Kidney (tissue), 14 donors: ENCODE data around the gene MAPKBP1. TPM values are rescaled to one million over a fixed set of nuclear protein-coding genes. Genes with fewer than 3 reads are reported as not detected.

Source experiments
- DNase-seq, 5 donors: peaks; one replicate each; pipeline ENCODE4 v3.0.0-alpha.2; 2013 to 2020
- FAIRE-seq: peaks from 2 replicates; lab custom pipeline; 2012; peaks lifted over from hg19 to GRCh38; lab: Jason Lieb, UNC
- H3K27ac ChIP-seq, 2 donors: one replicate each; pipeline ENCODE4 v1.7.0; 2013; ENCODE audit warnings: low read depth in 2 of 2, low read length in 2 of 2, inconsistent platforms in 1 of 2
- H3K27me3 ChIP-seq: one replicate; pipeline ENCODE4 v1.7.1; 2013; ENCODE audit warnings: low read length, inconsistent platforms; ENCODE audit not compliant: control insufficient read depth, insufficient read depth
- H3K36me3 ChIP-seq, 3 donors: one replicate each; pipeline versions ENCODE4 v1.7.0 to v1.7.1; 2013; ENCODE audit warnings: low read length in 3 of 3, control low read depth in 1 of 3, inconsistent platforms in 1 of 3; ENCODE audit not compliant: insufficient read depth in 3 of 3, control insufficient read depth in 2 of 3
- H3K4me1 ChIP-seq, 3 donors: one replicate each; pipeline versions ENCODE4 v1.7.0 to v1.7.1; 2013; ENCODE audit warnings: low read length in 3 of 3, inconsistent platforms in 1 of 3, low read depth in 1 of 3; ENCODE audit not compliant: control insufficient read depth in 2 of 3, insufficient read depth in 2 of 3
- H3K4me3 ChIP-seq, 3 donors: one replicate each; pipeline versions ENCODE4 v1.7.0 to v1.8.1; 2013; ENCODE audit warnings: low read length in 3 of 3, control low read depth in 1 of 3, inconsistent platforms in 1 of 3
- H3K9ac ChIP-seq, 3 donors: one replicate each; pipeline versions ENCODE4 v1.7.0 to v1.7.1; 2013; ENCODE audit warnings: low read length in 3 of 3, control low read depth in 1 of 3, inconsistent platforms in 1 of 3
- H3K9me3 ChIP-seq, 3 donors: one replicate each; pipeline versions ENCODE4 v1.7.0 to v1.7.1; 2013; ENCODE audit warnings: low read length in 3 of 3, control low read depth in 1 of 3, inconsistent platforms in 1 of 3; ENCODE audit not compliant: control insufficient read depth in 2 of 3, insufficient read depth in 1 of 3
- CTCF ChIP-seq: IDR thresholded peaks from 3 replicates; pipeline ENCODE4 v1.5.1; 2012; ENCODE audit warnings: mild to moderate bottlenecking, moderate library complexity, borderline replicate concordance; ENCODE audit not compliant: insufficient read depth; ENCODE audit errors: extremely low read depth
- intact Hi-C: fragments of 100-400 bp; cut with DNase I; formaldehyde crosslinking; loops from one replicate; pipeline ENCODE4 v1.11.1; 2022
- polyA plus RNA-seq: library from polyadenylated mRNA; stranded (reverse); fragments of 350-450 nt; fragmentation: Illumina TruSeq; extraction: RNeasy Lipid Tissue Mini Kit (QIAGEN cat#74804); gene quantifications from one replicate; pipeline ENCODE4 v1.2.3, GENCODE V29; 2014; ENCODE audit warnings: low read depth, low replicate concordance; ENCODE audit not compliant: insufficient read depth
- total RNA-seq: library from RNA; stranded (reverse); fragmentation: NEBNext Ultra II Directional; extraction: Animal tissue kit (Norgen Biotek cat#: 25700); gene quantifications from one replicate; pipeline ENCODE4 v1.2.1, GENCODE V29; 2021
- donor health status: control.
- donor health status: control.
- donor health status: control.
- donor health status: control.
- donor health status: control.
- donor health status: DM: yes; HTN: yes; CAD: no.
- donor health status: Normal renal cell carcinoma (clear cell type).

MAPKBP1 gene
- total and polyA plus RNA-seq, 2 donors from 2014 or later, result 3.7 to 28.6 TPM

- H3K9me3 ChIP-seq, result no peaks in the 10 kb centered on the region
- FAIRE-seq (no peak), DNase-seq (no peak)
- no peaks in the 10 kb centered on the region for H3K4me1 ChIP-seq
- no peaks in the 10 kb centered on the region for H3K27me3 ChIP-seq
- TF ChIP-seq CTCF, result no peak
- peaks cover 0 to 9% (median 6%) of the 10 kb centered on the region in 3 donors for H3K36me3 ChIP-seq
- no peak overlapping the region for H3K4me3 ChIP-seq
- no peak overlapping the region for H3K27ac ChIP-seq
- intact Hi-C loops, result no loop called here
- H3K9ac ChIP-seq, result no peak overlapping the region
Measured at GRCh38 chr15:41730543-41730942, 43.7 kb upstream of the MAPKBP1 start.

- no peaks in the 10 kb centered on the region for H3K4me1 ChIP-seq
- H3K9me3 ChIP-seq, result no peaks in the 10 kb centered on the region
- no peak overlapping the region for H3K27ac ChIP-seq
- no peak overlapping the region for H3K4me3 ChIP-seq
- DNase-seq (no peak), FAIRE-seq (no peak)
- H3K9ac ChIP-seq, result no peak overlapping the region
- no peaks in the 10 kb centered on the region for H3K27me3 ChIP-seq
- peaks cover 7 to 14% (median 10%) of the 10 kb centered on the region in 3 donors for H3K36me3 ChIP-seq
- intact Hi-C loops, result no loop called here
- TF ChIP-seq CTCF, result no peak
Measured at GRCh38 chr15:41732483-41732882, 41.8 kb upstream of the MAPKBP1 start.

GRCh38 chr15:41734079-41734478 lies 40.2 kb upstream of the MAPKBP1 start:
- FAIRE-seq, result no peak

More at GRCh38 chr15:41734079-41734478, 40.2 kb upstream of the MAPKBP1 start:
- Histone ChIP-seq H3K4me3 (no peak overlapping the region), H3K4me1 (no peaks in the 10 kb centered on the region), H3K9ac (no peak overlapping the region), H3K36me3 (peaks cover 9 to 15% (median 12%) of the 10 kb centered on the region in 3 donors), H3K9me3 (no peaks in the 10 kb centered on the region), H3K27me3 (no peaks in the 10 kb centered on the region), H3K27ac (no peak overlapping the region)
- intact Hi-C loops, result no loop called here
- no peak for TF ChIP-seq CTCF
- no peak for DNase-seq
